HepG2 (cell line): ENCODE measurements around the gene CNTN5.

ENCODE experiments used
- HOXA7 ChIP-seq: sonication (generic); formaldehyde crosslinking; IDR thresholded peaks from 2 replicates; pipeline ENCODE4 v1.8.1; 2022; ENCODE audit warnings: mild to moderate bottlenecking, missing genetic modification reagents, moderate library complexity
- MAX ChIP-seq: IDR thresholded peaks from 2 replicates; pipeline ENCODE4 v1.6.1; 2012; ENCODE audit warnings: inconsistent platforms
- MTA3 ChIP-seq: sonication (generic); formaldehyde crosslinking; IDR thresholded peaks from 2 replicates; pipeline ENCODE4 v1.4.0; 2020; ENCODE audit warnings: missing genetic modification reagents
- PAF1 ChIP-seq: IDR thresholded peaks from 2 replicates; pipeline ENCODE4 v1.6.1; 2016; ENCODE audit warnings: missing genetic modification reagents, missing compliant biosample characterization
- POLR2A ChIP-seq, 2 experiments: IDR thresholded peaks; 2 replicates each; pipeline ENCODE4 v1.6.1; 2011; ENCODE audit warnings: low read depth in 2 of 2, low read length in 2 of 2, mild to moderate bottlenecking in 1 of 2, moderate library complexity in 1 of 2; ENCODE audit not compliant: insufficient read depth in 1 of 2
- POLR2AphosphoS5 ChIP-seq: IDR thresholded peaks from 2 replicates; pipeline ENCODE4 v1.6.1; 2012; ENCODE audit warnings: low read depth, low read length
- TCF12 ChIP-seq, 2 experiments: fragments of 450-650 bp in 1 of 2; sonication (generic) in 1 of 2; formaldehyde crosslinking in 1 of 2; IDR thresholded peaks; 2 replicates each; pipeline versions ENCODE4 v1.6.1 to v1.8.0; 2017 to 2022; ENCODE audit warnings: antibody characterized with exemption in 1 of 2, mild to moderate bottlenecking in 1 of 2, missing genetic modification reagents in 1 of 2, moderate library complexity in 1 of 2
- USF2 ChIP-seq, 2 experiments: sonication (generic) in 1 of 2; formaldehyde crosslinking in 1 of 2; IDR thresholded peaks; 2 replicates each; pipeline versions ENCODE4 v1.5.1 to v1.6.1; 2011 to 2020; ENCODE audit warnings: borderline replicate concordance in 1 of 2, low read depth in 1 of 2, low read length in 1 of 2, mild to moderate bottlenecking in 1 of 2, missing genetic modification reagents in 1 of 2, moderate library complexity in 1 of 2
- ZNF564 ChIP-seq: sonication (generic); formaldehyde crosslinking; IDR thresholded peaks from 2 replicates; pipeline ENCODE4 v1.8.1; 2023; ENCODE audit warnings: mild to moderate bottlenecking, missing genetic modification reagents
- ZNF816 ChIP-seq: sonication (generic); formaldehyde crosslinking; IDR thresholded peaks from 2 replicates; pipeline ENCODE4 v1.8.0; 2022; ENCODE audit warnings: missing genetic modification reagents, mild to moderate bottlenecking, borderline replicate concordance
- TF ChIP-seq, protein P1 (sequence below): sonication (generic); formaldehyde crosslinking; IDR thresholded peaks from 2 replicates; pipeline ENCODE4 v1.4.0; 2020; ENCODE audit warnings: mild to moderate bottlenecking, missing genetic modification reagents

DNA sequence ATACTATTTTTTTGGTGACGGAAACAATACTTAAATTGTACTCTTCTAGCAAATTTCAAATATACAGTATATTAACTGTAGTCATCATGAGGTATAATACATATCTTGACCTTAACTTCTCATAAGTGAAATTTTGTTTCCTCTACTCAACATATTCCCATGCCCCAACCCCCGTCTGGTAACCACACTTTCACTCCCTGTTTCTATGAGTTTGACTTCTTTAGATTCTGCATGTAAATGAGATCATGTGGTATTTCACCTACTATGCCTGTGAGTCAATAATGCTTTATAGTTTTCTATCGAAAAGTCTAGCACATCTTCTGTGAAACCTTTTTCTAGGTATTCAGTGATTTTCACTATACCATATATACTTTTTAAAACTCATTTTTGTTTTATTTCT is 663.2 kb downstream of the CNTN5 start:
- TF ChIP-seq USF2 (IDR thresholded peaks at IDR 0.05; ENCODE audit: low read depth, low read length) (no peak), USF2 (CRISPR knock-in tag; IDR thresholded peaks at IDR 0.05; ENCODE audit: borderline replicate concordance) (no peak), HOXA7 (no peak), MTA3 (CRISPR knock-in tag) (no peak), POLR2A (IDR thresholded peaks at IDR 0.05; ENCODE audit: insufficient read depth in 1 of 2, low read depth in 2 of 2, low read length in 2 of 2) (no peak), POLR2AphosphoS5 (no peak), ZNF816 (CRISPR knock-in tag) (no peak), PAF1 (no peak), TCF12 (IDR thresholded peaks at IDR 0.05) (no peak), TCF12 (CRISPR knock-in tag; IDR thresholded peaks at IDR 0.05) (no peak), ZNF564 (no peak), MAX (no peak)
- TF ChIP-seq, protein P1, sequence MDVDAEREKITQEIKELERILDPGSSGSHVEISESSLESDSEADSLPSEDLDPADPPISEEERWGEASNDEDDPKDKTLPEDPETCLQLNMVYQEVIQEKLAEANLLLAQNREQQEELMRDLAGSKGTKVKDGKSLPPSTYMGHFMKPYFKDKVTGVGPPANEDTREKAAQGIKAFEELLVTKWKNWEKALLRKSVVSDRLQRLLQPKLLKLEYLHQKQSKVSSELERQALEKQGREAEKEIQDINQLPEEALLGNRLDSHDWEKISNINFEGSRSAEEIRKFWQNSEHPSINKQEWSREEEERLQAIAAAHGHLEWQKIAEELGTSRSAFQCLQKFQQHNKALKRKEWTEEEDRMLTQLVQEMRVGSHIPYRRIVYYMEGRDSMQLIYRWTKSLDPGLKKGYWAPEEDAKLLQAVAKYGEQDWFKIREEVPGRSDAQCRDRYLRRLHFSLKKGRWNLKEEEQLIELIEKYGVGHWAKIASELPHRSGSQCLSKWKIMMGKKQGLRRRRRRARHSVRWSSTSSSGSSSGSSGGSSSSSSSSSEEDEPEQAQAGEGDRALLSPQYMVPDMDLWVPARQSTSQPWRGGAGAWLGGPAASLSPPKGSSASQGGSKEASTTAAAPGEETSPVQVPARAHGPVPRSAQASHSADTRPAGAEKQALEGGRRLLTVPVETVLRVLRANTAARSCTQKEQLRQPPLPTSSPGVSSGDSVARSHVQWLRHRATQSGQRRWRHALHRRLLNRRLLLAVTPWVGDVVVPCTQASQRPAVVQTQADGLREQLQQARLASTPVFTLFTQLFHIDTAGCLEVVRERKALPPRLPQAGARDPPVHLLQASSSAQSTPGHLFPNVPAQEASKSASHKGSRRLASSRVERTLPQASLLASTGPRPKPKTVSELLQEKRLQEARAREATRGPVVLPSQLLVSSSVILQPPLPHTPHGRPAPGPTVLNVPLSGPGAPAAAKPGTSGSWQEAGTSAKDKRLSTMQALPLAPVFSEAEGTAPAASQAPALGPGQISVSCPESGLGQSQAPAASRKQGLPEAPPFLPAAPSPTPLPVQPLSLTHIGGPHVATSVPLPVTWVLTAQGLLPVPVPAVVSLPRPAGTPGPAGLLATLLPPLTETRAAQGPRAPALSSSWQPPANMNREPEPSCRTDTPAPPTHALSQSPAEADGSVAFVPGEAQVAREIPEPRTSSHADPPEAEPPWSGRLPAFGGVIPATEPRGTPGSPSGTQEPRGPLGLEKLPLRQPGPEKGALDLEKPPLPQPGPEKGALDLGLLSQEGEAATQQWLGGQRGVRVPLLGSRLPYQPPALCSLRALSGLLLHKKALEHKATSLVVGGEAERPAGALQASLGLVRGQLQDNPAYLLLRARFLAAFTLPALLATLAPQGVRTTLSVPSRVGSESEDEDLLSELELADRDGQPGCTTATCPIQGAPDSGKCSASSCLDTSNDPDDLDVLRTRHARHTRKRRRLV = no peak
